ENCODE data around the gene CD300C. TPM values are rescaled to one million over a fixed set of nuclear protein-coding genes. Genes with fewer than 3 reads are reported as not detected.

The CD300C gene
- total and polyA plus RNA-seq, 2 donors (not counting 1 experiment from before 2014, with no cell fraction given): not detected

GRCh38 chr17:74573169-74573568, 27.3 kb upstream of the CD300C start:
- Histone ChIP-seq H3K36me3 (ENCODE audit: control insufficient read depth, insufficient read depth, low read length) (no peaks in the 10 kb centered on the region), H3K27ac (ENCODE audit: insufficient read depth, low read length) (no peak overlapping the region), H3K4me2 (ENCODE audit: extremely low read depth, insufficient read depth, low read length) (no peak overlapping the region), H3K27me3 (ENCODE audit: control insufficient read depth, insufficient read depth, low read length) (no peaks in the 10 kb centered on the region), H3K4me3 (replicated peaks in 1 of 4; ENCODE audit: control extremely low read depth in 1 of 4, insufficient read depth in 1 of 4, low read depth in 3 of 4, low read length in 4 of 4) (no peak overlapping the region), H3K79me2 (ENCODE audit: control insufficient read depth, insufficient read depth, low read length) (no peaks in the 10 kb centered on the region), H4K20me1 (ENCODE audit: control insufficient read depth, extremely low read depth, insufficient read depth, low read length) (no peaks in the 10 kb centered on the region), H3K9ac (ENCODE audit: insufficient read depth, low read length) (no peak overlapping the region), H2AFZ (ENCODE audit: low read length) (no peak overlapping the region), H3K4me1 (ENCODE audit: control insufficient read depth, extremely low read depth, insufficient read depth, low read length) (no peaks in the 10 kb centered on the region), H3K9me3 (ENCODE audit: control insufficient read depth, insufficient read depth, low read depth, low read length) (no peaks in the 10 kb centered on the region)
- TF ChIP-seq EZH2 (IDR thresholded peaks at IDR 0.05; ENCODE audit: low read length, missing control alignments): no peak
- TF ChIP-seq CTCF (conservative IDR thresholded peaks at IDR 0.05 in 1 of 2, IDR thresholded peaks at IDR 0.05 in 1 of 2; ENCODE audit: low read depth in 1 of 2, low read length in 2 of 2): no peak
- no peak for DNase-seq (ENCODE audit: low read depth in 2 of 2)

GRCh38 chr17:74571621-74572270, 25.8 kb upstream of the CD300C start:
- H3K9me3 ChIP-seq (ENCODE audit: control insufficient read depth, insufficient read depth, low read depth, low read length): no peaks in the 10 kb centered on the region
- no peak overlapping the region for H3K4me3 ChIP-seq (replicated peaks in 1 of 4; ENCODE audit: control extremely low read depth in 1 of 4, insufficient read depth in 1 of 4, low read depth in 3 of 4, low read length in 4 of 4)
- no peaks in the 10 kb centered on the region for H3K79me2 ChIP-seq (ENCODE audit: control insufficient read depth, insufficient read depth, low read length)
- H3K27ac ChIP-seq (ENCODE audit: insufficient read depth, low read length): no peak overlapping the region
- DNase-seq (ENCODE audit: low read depth in 2 of 2): no peak
- H3K36me3 ChIP-seq (ENCODE audit: control insufficient read depth, insufficient read depth, low read length): no peaks in the 10 kb centered on the region
- TF ChIP-seq CTCF (conservative IDR thresholded peaks at IDR 0.05 in 1 of 2, IDR thresholded peaks at IDR 0.05 in 1 of 2; ENCODE audit: low read depth in 1 of 2, low read length in 2 of 2) (no peak), EZH2 (IDR thresholded peaks at IDR 0.05; ENCODE audit: low read length, missing control alignments) (no peak)
- no peak overlapping the region for H3K4me2 ChIP-seq (ENCODE audit: extremely low read depth, insufficient read depth, low read length)
- H3K9ac ChIP-seq (ENCODE audit: insufficient read depth, low read length): no peak overlapping the region
- no peaks in the 10 kb centered on the region for H4K20me1 ChIP-seq (ENCODE audit: control insufficient read depth, extremely low read depth, insufficient read depth, low read length)
- H3K27me3 ChIP-seq (ENCODE audit: control insufficient read depth, insufficient read depth, low read length): no peaks in the 10 kb centered on the region
- H2AFZ ChIP-seq (ENCODE audit: low read length): no peak overlapping the region
- no peaks in the 10 kb centered on the region for H3K4me1 ChIP-seq (ENCODE audit: control insufficient read depth, extremely low read depth, insufficient read depth, low read length)

GRCh38 chr17:74569020-74570003, 23.4 kb upstream of the CD300C start:
- Histone ChIP-seq H3K4me2 (ENCODE audit: extremely low read depth, insufficient read depth, low read length) (no peak overlapping the region), H3K27ac (ENCODE audit: insufficient read depth, low read length) (no peak overlapping the region), H4K20me1 (ENCODE audit: control insufficient read depth, extremely low read depth, insufficient read depth, low read length) (no peaks in the 10 kb centered on the region), H3K79me2 (ENCODE audit: control insufficient read depth, insufficient read depth, low read length) (no peaks in the 10 kb centered on the region), H2AFZ (ENCODE audit: low read length) (no peak overlapping the region), H3K4me1 (ENCODE audit: control insufficient read depth, extremely low read depth, insufficient read depth, low read length) (no peaks in the 10 kb centered on the region), H3K27me3 (ENCODE audit: control insufficient read depth, insufficient read depth, low read length) (no peaks in the 10 kb centered on the region), H3K9me3 (ENCODE audit: control insufficient read depth, insufficient read depth, low read depth, low read length) (no peaks in the 10 kb centered on the region), H3K9ac (ENCODE audit: insufficient read depth, low read length) (no peak overlapping the region), H3K36me3 (ENCODE audit: control insufficient read depth, insufficient read depth, low read length) (no peaks in the 10 kb centered on the region), H3K4me3 (replicated peaks in 1 of 4; ENCODE audit: control extremely low read depth in 1 of 4, insufficient read depth in 1 of 4, low read depth in 3 of 4, low read length in 4 of 4) (no peak overlapping the region)
- DNase-seq (ENCODE audit: low read depth in 2 of 2): peak; percentile 82 to 100
- no peak for TF ChIP-seq CTCF (conservative IDR thresholded peaks at IDR 0.05 in 1 of 2, IDR thresholded peaks at IDR 0.05 in 1 of 2; ENCODE audit: low read depth in 1 of 2, low read length in 2 of 2)
